Measurements from ENCODE around the gene ADAMTSL2.

Gene ADAMTSL2

GRCh38 chr9:133490865-133491655 lies 43.4 kb upstream of the ADAMTSL2 start:
- H3K4me3 ChIP-seq (ENCODE audit: low read depth, low read length), result no peak overlapping the region
- no peak for TF ChIP-seq CTCF (conservative IDR thresholded peaks at IDR 0.05; ENCODE audit: low read depth, low read length)
- DNase-seq (ENCODE audit: low read depth), result no peak

GRCh38 chr9:133491656-133491925 lies 42.9 kb upstream of the ADAMTSL2 start:
- no peak for TF ChIP-seq CTCF (conservative IDR thresholded peaks at IDR 0.05; ENCODE audit: low read depth, low read length)
- H3K4me3 ChIP-seq (ENCODE audit: low read depth, low read length), result no peak overlapping the region
- DNase-seq (ENCODE audit: low read depth), result no peak

- TF ChIP-seq CTCF (conservative IDR thresholded peaks at IDR 0.05; ENCODE audit: low read depth, low read length), result no peak
- DNase-seq (ENCODE audit: low read depth), result no peak
- no peak overlapping the region for H3K4me3 ChIP-seq (ENCODE audit: low read depth, low read length)
Measured at GRCh38 chr9:133492061-133493021, 42.2 kb upstream of the ADAMTSL2 start.

- TF ChIP-seq CTCF (conservative IDR thresholded peaks at IDR 0.05; ENCODE audit: low read depth, low read length), result no peak
- no peak overlapping the region for H3K4me3 ChIP-seq (ENCODE audit: low read depth, low read length)
- no peak for DNase-seq (ENCODE audit: low read depth)
Measured at GRCh38 chr9:133493428-133493827, 41.1 kb upstream of the ADAMTSL2 start.

- no peak for DNase-seq (ENCODE audit: low read depth)
- TF ChIP-seq CTCF (conservative IDR thresholded peaks at IDR 0.05; ENCODE audit: low read depth, low read length), result no peak
- no peak overlapping the region for H3K4me3 ChIP-seq (ENCODE audit: low read depth, low read length)
Measured at GRCh38 chr9:133493845-133494540, 40.5 kb upstream of the ADAMTSL2 start.

- TF ChIP-seq CTCF (conservative IDR thresholded peaks at IDR 0.05; ENCODE audit: low read depth, low read length), result no peak
- no peak for DNase-seq (ENCODE audit: low read depth)
- H3K4me3 ChIP-seq (ENCODE audit: low read depth, low read length), result no peak overlapping the region
Measured at GRCh38 chr9:133494636-133495326, 39.7 kb upstream of the ADAMTSL2 start.

Measured in choroid plexus epithelial cell (primary cell).